Measurements from ENCODE around the gene OR1M1.
"Not testable (repeated sequence)": the region's sequence is repeated elsewhere in the genome, so short reads cannot be mapped to it uniquely, and the experiment has no call there.

Gene OR1M1, protein sequence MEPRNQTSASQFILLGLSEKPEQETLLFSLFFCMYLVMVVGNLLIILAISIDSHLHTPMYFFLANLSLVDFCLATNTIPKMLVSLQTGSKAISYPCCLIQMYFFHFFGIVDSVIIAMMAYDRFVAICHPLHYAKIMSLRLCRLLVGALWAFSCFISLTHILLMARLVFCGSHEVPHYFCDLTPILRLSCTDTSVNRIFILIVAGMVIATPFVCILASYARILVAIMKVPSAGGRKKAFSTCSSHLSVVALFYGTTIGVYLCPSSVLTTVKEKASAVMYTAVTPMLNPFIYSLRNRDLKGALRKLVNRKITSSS

DNA sequence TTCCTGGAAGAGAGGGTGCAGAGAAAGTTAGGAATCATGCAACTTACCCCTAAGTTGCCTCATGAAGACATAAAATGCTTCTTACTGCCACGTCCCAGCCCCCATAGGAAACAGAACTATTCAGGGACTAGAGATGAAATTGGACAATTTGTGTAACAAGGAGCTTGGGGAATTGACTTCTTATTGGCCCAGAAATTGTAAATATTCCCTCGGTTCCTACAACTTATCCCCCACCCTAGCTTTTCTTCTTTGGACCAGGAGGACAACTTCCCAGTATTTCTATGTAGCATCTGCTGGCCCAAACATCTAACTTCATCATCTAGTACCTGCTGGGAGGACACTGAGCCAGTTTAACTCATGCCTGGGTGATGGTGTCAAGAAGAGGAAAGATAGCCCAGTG is at the start of gene OR1M1:
Gene OR1M1 (plus strand): TSS at position 301 of the 400 bp plus-strand sequence. CDS start 6,184 bp downstream, outside the sequence.
- DNase-seq: no peak

DNA sequence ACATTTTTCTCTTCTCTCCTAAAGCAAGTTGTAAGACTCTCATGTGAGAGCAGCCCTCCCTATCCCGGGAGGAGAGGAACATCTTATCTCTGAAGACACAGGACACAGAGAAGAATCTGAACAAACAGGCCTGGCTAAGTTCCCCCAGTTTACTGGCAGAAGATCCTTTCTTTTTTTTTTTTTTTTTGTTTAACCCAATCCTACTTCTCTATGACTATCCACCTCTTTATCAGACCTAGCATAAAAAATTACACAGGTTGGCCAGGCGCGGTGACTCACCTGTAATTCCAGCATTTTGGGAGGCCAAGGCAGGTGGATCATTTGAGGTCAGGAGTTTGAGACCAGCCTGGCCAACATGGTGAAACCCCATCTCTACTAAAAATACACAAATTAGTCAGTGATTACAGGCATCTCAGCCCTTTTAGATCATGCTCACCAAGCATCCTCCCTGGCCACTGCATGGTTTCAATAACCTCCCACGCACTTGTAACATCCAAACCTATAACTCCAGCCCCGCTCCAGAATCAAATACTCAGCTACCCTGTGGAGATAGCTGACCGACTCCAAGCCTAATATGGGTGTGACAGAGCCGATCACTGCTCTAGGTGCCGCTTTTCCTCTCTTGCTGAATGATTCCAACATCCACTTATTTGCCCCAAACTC is 49.3 kb upstream of the OR1M1 start:
- no peak for DNase-seq

DNA sequence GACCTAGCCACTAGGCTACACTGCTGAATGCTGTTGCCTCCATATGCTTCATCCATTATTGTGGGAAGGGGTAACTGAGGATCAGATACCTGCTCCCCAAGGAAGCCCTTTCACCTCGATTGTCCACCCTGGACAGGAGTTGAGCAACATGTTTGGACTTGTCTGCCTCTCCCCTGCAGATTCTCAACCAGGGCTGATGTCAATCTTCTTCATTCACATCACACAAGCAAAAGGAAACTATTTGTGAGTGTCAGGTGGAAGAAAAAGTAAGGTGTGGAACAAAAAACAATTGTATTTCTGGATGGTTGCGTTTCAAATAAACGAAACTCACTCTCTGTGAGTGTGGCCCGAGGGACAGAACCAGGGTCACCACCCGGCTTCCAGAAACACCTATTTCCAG is 47.1 kb upstream of the OR1M1 start:
- no peak for DNase-seq

DNA sequence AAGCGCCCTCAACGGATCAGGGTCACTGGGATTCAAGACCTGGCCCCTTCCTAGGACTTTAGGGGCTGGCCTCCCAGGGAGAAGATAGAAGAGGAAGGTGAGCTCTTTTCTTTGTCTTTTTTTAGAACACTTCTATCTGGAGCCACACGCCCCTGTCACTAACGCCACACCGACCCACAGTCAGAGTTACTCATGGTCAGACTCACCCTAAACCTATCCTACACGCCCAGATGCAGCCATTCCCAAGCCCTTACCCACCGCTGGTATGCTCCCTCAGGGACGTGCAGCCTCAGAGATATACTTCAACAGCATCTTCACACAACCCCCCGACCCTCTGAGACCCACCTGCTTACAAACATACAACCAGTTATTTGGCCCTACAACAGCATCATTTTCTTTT is 46.7 kb upstream of the OR1M1 start:
- DNase-seq: no peak

DNA sequence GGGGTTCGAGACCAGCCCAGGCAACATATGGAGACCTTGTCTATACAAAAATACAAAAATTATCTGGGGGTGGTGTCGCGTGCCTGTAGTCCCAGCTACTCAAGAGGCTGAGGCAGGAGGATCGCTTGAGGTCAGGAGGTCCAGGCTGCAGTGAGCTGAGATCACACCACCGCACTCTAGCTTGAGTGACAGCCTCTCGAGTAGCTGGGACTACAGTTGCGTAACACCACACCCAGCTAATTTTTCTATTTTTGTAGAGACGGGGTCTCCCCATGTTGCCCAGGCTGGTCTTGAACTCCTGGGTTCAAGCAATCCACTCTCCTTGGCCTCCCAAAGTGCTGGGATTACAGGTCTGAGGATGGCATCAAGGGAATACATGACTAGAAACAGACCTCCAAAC is 45.8 kb upstream of the OR1M1 start:
- no peak for DNase-seq

DNA sequence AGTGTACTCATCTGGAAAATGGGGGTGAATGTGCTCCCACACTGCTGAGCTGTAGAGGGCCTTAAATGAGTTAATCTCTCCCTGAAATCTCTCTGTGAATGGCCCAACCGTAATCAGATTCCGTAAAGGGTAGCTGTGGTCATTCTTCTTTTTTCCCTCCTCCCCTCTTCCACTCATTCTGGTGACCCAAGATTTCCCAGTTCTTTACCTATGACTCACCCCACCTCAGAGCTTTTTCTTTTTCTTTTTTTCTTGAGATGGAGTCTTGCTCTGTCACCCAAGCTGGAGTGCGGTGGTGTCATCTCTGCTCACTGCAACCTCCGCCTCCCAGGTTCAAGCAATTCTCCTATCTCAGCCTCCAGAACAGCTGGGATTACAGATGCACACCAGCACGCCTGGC is 43.3 kb upstream of the OR1M1 start:
- no peak for DNase-seq

DNA sequence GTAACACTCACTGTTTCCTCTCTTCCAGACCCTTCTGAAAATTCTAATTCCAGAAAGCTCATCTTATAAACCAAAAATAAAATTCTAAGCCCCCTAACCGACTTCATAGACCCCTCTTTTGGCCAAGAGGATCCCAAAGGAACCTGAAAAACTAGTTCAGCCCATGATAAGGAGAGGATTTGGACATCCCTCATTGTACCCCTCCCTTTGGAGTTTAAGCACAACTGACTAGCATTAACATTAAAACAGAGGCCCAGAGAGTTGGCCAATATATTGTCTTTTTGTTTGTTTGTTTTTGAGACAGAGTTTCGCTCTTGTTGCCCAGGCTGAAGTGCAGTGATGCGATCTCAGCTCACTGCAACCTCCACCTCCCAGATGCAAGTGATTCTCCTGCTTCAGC is 42.4 kb upstream of the OR1M1 start:
- no peak for DNase-seq

DNA sequence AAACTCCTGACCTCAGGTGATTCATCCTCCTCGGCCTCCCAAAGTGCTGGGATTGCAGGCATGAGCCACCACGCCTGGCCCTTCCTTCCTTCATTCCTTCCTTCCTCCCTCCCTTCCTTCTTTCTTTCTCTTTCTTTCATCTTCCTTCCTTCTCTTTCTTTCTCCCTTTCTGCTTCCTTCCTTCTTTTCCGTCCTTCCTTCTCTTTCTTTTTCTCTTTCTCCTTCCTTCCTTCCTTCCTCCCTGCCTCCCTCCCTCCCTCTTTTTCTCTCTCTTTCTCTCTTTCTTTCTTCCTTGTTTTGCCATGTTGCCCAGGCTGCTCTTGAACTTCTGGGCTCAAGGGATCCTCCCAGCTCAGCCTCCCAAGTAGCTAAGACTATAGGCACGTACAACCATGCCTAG is 40.2 kb upstream of the OR1M1 start:
- no peak for DNase-seq

DNA sequence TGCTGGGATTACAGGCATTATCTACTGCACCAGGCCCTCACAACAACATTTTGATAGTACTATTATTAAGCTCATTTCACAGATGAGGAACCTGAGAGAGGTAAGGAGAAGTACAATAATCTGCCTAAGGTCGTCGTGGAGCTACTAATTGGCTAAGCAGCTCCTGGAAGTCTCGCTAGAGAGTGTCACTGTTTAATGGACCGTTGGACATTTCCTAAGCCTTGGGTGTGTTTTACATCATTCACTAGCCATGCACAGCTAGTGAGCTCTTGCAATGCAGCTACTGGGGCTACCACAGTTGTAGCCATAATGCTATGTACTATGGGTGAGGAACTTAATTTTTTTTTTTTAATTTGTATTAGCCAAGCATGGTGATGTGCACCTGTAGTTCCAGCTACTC is 34.0 kb upstream of the OR1M1 start:
- DNase-seq: no peak

DNA sequence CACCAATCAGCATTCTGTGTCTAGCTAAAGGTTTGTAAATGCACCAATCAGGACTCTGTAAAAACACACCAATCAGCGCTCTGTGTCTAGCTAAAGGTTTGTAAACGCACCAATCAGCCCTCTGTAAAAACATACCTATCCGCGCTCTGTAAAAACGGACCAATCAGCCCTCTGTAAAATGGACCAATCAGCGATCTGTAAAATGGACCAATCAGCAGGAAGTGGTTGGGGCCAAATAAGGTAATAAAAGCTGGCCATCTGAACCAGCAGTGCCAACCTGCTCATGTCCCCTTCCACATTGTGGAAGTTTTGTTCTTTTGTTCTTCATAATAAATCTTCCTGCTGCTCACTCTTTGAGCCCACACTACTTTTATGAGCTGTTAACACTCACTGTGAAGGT is 33.2 kb upstream of the OR1M1 start:
- not testable (repeated sequence) for DNase-seq

DNA sequence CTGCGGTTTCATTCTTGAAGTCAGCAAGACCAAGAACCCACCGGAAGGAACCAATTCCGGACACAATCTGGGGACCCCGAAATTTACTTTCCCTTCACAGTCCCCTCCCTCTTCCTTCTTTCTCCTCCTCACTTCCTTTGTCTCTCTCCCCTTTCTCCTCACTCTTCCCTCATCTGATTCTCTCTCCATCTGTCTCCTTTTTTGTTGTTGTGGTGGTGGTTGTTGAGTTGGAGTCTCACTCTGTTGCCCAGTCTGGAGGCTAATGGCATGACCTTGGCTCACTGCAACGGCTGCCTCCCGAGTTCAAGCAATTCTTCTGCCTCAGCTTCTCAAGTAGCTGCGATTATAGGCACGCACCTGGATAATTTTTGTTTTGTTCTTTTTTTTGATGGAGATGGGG is 32.7 kb upstream of the OR1M1 start:
- no peak for DNase-seq

DNA sequence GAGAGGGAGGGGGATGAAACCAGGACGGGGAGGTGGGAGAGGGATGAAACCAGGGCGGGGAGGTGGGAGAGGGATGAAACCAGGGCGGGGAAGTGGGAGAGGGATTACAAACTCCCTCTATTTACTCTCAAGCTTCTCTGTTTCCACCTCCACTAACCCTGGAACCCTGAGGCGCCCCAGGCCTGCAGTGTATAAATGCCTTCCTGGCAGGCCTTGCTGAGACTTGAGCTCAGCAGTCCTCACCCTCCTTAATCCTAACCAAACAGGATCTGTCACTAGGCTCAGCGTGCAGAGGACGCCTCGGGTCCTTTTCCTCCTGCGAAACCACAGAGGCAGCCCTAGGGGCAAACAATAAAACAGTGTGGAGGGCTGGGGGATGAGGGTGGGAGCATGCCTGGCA is 32.1 kb upstream of the OR1M1 start:
- no peak for DNase-seq

DNA sequence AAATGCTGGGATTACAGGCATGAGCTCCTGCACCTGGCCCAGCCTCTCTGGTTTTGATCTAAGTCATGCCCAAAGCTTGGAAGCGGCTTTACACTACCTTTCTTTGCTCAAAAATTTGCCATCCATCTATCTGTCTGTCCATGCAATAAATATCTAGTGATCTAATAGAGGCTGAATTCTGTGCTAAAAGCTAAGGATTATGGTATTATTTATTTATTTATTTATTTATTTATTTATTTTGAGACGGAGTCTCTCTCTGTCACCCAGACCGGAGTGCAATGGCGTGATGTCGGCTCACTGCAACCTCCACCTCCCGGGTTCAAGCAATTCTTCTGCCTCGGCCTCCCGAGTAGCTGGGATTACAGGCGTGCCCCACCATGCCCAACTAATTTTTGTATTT is 30.7 kb upstream of the OR1M1 start:
- not testable (repeated sequence) for DNase-seq

DNA sequence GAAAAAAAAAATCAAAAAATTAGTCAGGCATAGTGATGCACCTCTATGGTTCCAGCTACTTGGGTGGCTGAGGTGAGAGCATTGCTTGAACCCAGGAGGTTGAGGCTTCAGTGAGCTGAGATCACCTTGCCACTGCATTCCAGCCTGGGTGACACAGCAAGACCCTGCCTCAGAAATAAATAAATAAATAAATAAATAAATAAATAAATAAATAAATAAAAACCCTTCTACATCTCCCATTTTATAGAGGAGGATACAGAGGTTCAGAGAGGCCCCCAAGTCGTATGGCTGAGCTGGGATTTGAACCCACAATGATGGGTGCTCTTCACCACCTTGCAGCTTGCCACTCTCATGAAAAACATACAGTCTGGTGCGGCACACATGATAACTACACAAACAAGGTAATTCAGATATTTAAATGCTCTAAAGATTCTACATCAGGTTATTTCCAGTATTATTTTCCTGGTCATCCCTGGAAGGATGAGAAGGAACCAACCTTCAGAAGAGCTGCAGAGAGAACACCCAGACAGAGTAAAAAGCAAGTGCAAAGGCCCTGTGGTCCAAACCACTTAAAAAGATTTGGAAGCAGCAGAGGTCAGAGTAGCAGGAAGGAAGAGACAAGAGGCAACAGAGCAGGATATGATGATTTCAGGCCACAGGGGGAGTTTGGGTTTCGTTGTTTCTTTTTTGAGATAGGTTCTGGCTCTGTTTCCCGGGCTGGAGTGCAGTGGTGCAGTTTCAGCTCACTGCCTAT is 29.2 kb upstream of the OR1M1 start:
- no peak for DNase-seq

DNA sequence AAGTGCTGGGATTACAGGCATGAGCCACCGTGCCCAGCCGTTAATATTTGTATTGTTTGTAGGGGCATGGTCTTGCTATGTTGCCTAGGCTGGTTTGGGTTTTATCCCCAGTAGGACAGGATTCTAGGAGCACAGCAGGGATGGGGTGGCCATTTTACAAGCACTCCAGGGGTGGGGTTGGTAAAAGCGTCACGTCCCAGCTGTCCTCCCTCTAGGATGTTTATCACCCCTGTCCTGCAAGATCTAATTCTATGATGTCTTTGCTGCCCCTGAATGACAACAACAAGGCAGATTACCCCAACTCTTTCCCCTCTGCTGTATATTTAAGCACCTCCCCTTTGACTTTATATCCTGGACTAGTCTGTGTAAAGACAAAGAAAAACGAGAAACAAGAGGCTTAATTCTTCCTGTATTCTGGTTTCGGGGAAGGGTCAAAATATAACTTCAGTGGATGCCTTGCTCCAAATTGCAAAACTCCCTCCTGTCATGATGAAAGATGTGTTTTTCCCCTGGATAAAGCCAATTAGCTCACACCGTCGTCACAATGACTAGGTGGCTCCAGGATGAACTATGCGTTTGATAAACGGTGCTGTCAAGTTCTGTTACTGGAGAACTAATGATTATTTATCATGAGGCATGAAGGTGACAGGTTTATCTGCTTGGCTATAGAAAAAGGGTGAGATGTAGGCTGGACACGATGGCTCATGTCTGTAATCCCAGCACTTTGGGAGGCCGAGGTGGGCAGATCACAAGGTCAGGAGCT is 27.8 kb upstream of the OR1M1 start:
- no peak for DNase-seq

DNA sequence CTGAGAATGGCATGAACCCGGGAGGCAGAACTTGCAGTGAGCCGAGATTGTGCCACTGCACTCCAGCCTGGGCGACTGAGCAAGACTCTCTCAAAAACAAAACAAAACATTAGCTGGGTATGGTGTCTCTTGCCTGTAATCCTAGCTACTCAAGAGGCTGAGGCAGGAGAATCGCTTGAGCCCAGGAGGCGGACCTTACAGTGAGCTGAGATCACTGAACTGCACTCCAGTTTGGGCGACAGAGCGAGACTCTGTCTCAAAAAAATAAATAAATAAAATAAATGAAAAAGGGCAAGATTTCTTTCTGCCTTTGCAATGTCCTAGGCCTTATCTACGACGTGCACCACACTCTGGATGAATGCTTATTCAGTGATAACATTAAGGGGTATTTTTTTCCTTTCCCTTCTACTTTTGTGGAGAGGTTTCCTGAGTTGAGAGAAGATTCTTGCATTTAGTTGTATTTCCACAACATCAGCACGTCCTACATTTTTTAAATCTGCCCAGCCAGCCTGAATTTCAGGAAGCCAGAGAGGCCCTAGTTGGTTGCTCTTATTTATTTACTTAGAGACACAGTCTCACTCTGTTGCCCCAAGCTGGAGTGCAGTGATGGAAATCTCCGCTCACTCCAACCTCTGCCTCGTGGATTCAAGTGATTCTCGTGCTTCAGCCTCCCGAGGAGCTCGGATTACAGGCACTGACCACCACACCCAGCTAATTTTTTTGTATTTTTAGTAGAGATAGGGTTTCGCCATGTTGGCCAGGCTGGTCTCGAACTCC is 26.1 kb upstream of the OR1M1 start:
- DNase-seq: no peak

DNA sequence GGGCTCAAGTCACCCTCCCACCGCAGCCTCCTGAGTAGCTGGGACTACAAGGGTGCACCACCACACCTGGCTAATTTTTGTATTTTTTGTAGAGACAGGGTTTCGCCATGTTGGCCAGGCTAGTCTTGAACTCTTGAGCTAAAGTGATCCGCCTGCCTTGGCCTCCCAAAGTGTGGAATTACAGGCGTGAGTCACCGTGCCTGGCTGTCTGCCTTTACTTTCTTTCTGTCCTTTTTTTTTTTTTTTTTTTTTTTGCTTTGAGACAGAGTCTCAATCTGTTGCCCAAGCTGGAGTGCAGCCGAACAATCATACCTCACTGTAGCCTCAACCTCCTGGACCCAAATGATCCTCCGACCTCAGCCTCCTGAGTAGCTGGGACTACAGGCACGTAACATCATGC is 25.0 kb upstream of the OR1M1 start:
- DNase-seq: no peak

DNA sequence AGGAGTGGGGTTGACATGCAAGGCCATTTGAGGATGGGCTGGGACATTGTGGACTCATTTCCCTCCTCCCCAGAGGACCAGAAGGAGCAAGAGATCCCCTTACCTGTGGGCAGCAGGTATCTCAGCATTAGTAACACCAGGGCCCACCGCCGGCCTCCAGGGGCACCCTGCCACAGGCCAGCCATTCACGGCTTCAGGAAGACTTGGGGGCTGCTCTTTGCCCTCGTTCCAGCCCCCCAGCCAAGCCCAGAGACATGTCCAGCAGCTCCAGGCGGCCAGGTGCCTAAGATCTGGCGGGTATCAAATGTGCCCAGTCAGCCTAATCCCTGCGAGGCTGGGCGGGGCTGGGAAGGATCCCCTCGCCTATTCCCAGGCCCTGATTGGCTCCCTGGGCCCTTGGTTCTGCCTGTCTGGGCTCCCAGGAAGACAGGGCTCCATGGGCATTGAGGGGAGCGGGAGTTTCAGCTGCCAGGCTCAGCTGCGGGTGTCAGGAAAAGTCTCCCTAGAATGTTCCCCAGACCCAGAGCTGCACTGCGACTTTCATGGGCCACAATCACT is 21.3 kb upstream of the OR1M1 start:
- no peak for DNase-seq

DNA sequence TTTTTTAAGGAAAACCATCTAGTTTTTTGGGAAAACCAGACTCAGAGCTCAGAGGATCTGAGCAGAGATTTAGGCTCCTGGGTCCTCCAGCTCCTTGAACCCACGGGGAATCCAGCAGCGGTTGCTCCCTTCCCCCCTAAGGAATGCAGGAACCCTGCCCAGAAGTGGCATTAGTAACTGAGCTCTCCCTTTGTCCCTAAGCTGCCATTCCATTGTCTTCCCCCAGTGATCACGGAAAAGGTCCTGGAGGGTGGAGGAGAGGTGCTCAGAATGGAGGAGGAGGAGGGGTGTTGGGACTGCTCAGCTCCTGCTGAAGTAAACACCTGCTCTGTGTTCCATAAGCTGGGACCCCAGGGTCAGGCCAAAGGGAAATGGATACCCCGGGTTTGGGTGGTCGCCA is 16.8 kb upstream of the OR1M1 start:
- no peak for DNase-seq

DNA sequence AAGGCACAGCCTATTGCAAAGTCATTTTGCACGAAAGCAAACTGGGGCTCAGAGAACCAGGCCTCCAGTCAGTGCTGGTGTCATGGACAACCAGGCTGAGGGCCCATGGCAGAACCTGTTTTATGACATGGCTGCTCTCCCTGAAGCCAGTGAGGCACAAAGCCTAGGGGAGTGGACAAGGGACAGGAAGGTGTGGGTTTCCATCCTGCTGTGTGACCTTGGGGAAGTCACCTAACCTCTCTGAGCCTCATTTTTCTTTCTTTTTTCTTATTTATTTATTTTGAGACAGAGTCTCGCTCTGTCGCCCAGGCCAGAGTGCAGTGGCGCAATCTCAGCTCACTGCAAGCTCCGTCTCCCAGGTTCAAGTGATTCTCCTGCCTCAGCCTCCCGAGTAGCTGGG is 15.1 kb upstream of the OR1M1 start:
- not testable (repeated sequence) for DNase-seq

DNA sequence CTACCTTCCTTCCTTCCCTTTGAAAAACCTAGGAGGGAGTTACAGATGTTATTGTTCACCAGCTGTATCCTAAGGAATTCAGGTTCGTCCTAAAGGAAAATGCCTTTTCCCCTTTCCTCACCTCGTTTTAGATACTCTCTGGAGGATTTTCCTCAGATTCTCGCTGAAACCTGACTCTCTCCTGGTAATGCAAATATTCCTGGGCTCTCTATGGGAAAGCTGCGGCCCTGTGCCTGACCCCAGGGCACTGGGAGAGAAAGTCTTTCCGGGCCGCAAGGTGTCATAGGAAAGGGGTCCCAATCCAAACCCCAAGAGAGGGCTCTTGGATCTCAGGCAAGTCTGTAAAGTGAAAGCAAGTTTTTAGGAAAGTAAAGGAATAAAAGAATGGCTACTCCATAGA is 13.1 kb upstream of the OR1M1 start:
- DNase-seq: no peak

Measured in stimulated activated CD4-positive, alpha-beta T cell treated with anti-CD3 and anti-CD28 coated beads, Interleukin-4, amount 100 ng/mL, for 1 hour (primary cell).